H9 (cell line): ENCODE data around the gene S100A2. TPM values are rescaled to one million over a fixed set of nuclear protein-coding genes. Genes with fewer than 3 reads are reported as not detected.

Experiments used
- DNase-seq: peaks from one replicate; pipeline ENCODE4 v3.0.0-alpha.2; 2017
- H2AFZ ChIP-seq: one replicate; pipeline ENCODE4 v1.6.1; 2013; ENCODE audit warnings: mild to moderate bottlenecking, low read length, control low read depth, moderate library complexity
- H2AK5ac ChIP-seq: 2 replicates; pipeline ENCODE4 v1.6.1; 2013; ENCODE audit warnings: low read length, control low read depth, mixed read lengths; ENCODE audit not compliant: insufficient read length
- H2BK120ac ChIP-seq: one replicate; pipeline ENCODE4 v1.6.1; 2013; ENCODE audit warnings: low read depth, mild to moderate bottlenecking, low read length, control low read depth, inconsistent platforms; ENCODE audit not compliant: poor library complexity, severe bottlenecking
- H2BK12ac ChIP-seq: 2 replicates; pipeline ENCODE4 v1.6.1; 2013; ENCODE audit warnings: low read length, control low read depth, mixed read lengths, low read depth; ENCODE audit not compliant: insufficient read length
- H2BK15ac ChIP-seq: 2 replicates; pipeline ENCODE4 v1.6.1; 2013; ENCODE audit warnings: low read depth, low read length, control low read depth
- H2BK20ac ChIP-seq: one replicate; pipeline ENCODE4 v1.6.1; 2013; ENCODE audit warnings: low read depth, mild to moderate bottlenecking, low read length, control low read depth, inconsistent platforms; ENCODE audit not compliant: poor library complexity, severe bottlenecking
- H2BK5ac ChIP-seq: 2 replicates; pipeline ENCODE4 v1.6.1; 2013; ENCODE audit warnings: low read length, control low read depth, mixed read lengths; ENCODE audit not compliant: insufficient read length
- H3K14ac ChIP-seq: 2 replicates; pipeline ENCODE4 v1.6.1; 2013; ENCODE audit warnings: low read length, control low read depth; ENCODE audit not compliant: insufficient read depth
- H3K18ac ChIP-seq: 2 replicates; pipeline ENCODE4 v1.6.1; 2013; ENCODE audit warnings: low read depth, mild to moderate bottlenecking, mixed read lengths, low read length, control low read depth; ENCODE audit not compliant: insufficient read length
- H3K23ac ChIP-seq: 2 replicates; pipeline ENCODE4 v1.6.1; 2013; ENCODE audit warnings: low read length, control low read depth, mixed read lengths, low read depth; ENCODE audit not compliant: insufficient read length
- H3K23me2 ChIP-seq: 2 replicates; pipeline ENCODE4 v1.6.1; 2013; ENCODE audit warnings: low read depth, mild to moderate bottlenecking, mixed read lengths, low read length, control low read depth; ENCODE audit not compliant: insufficient read length, poor library complexity, severe bottlenecking
- H3K27ac ChIP-seq: 2 replicates; pipeline ENCODE4 v1.5.1; 2013; ENCODE audit warnings: low read length, control low read depth, mixed read lengths, low read depth; ENCODE audit not compliant: insufficient read length
- H3K27me3 ChIP-seq: 2 replicates; pipeline ENCODE4 v1.6.1; 2013; ENCODE audit warnings: low read length, control low read depth, inconsistent platforms; ENCODE audit not compliant: insufficient read depth
- H3K4ac ChIP-seq: 2 replicates; pipeline ENCODE4 v1.6.1; 2013; ENCODE audit warnings: low read depth, mild to moderate bottlenecking, control low read depth, inconsistent platforms, low read length, moderate library complexity
- H3K4me1 ChIP-seq: 2 replicates; pipeline ENCODE4 v1.6.1; 2013; ENCODE audit warnings: low read length, control low read depth, inconsistent platforms; ENCODE audit not compliant: insufficient read depth
- H3K4me2 ChIP-seq: 2 replicates; pipeline ENCODE4 v1.6.1; 2013; ENCODE audit warnings: low read length, control low read depth, mixed read lengths; ENCODE audit not compliant: insufficient read length, insufficient read depth
- H3K56ac ChIP-seq: 2 replicates; pipeline ENCODE4 v1.6.1; 2013; ENCODE audit warnings: low read depth, mild to moderate bottlenecking, mixed read lengths, low read length, control low read depth; ENCODE audit not compliant: insufficient read length
- H3K79me1 ChIP-seq: 2 replicates; pipeline ENCODE4 v1.6.1; 2013; ENCODE audit warnings: low read depth, mild to moderate bottlenecking, moderate library complexity, low read length, control low read depth, inconsistent platforms; ENCODE audit not compliant: insufficient read depth, poor library complexity, severe bottlenecking
- H3K79me2 ChIP-seq: 2 replicates; pipeline ENCODE4 v1.6.1; 2013; ENCODE audit warnings: low read length, control low read depth, inconsistent platforms; ENCODE audit not compliant: insufficient read depth
- H3K9ac ChIP-seq: 2 replicates; pipeline ENCODE4 v1.6.1; 2013; ENCODE audit warnings: low read length, control low read depth, mixed read lengths; ENCODE audit not compliant: insufficient read length; ENCODE audit errors: extremely low read depth
- H3K9me3 ChIP-seq: one replicate; pipeline ENCODE4 v1.6.1; 2013; ENCODE audit warnings: low read depth, low read length, inconsistent platforms; ENCODE audit not compliant: control insufficient read depth
- H3T11ph ChIP-seq: one replicate; pipeline ENCODE4 v1.6.1; 2013; ENCODE audit warnings: mild to moderate bottlenecking, low read length, control low read depth, inconsistent platforms
- H4K20me1 ChIP-seq: one replicate; pipeline ENCODE4 v1.6.1; 2013; ENCODE audit not compliant: control insufficient read depth, insufficient read length, insufficient read depth
- H4K5ac ChIP-seq: 2 replicates; pipeline ENCODE4 v1.6.1; 2013; ENCODE audit warnings: low read depth, mild to moderate bottlenecking, mixed read lengths, low read length, control low read depth; ENCODE audit not compliant: insufficient read length
- H4K8ac ChIP-seq: replicated peaks from 2 replicates; pipeline ENCODE4 v1.6.1; 2013; ENCODE audit warnings: low read length, control low read depth, mixed read lengths, low read depth; ENCODE audit not compliant: insufficient read length
- H4K91ac ChIP-seq: 2 replicates; pipeline ENCODE4 v1.6.1; 2013; ENCODE audit warnings: low read depth, mild to moderate bottlenecking, moderate library complexity, mixed read lengths, low read length, control low read depth; ENCODE audit not compliant: insufficient read length
- H3K27ac Mint-ChIP-seq, 3 experiments: 2 replicates in 2 of 3; 3 replicates in 1 of 3; pipeline ENCODE4 v1.8.0; 2020 to 2021; ENCODE audit warnings: mixed read lengths in 3 of 3, mild to moderate bottlenecking in 1 of 3, moderate library complexity in 1 of 3
- H3K27me3 Mint-ChIP-seq: 2 replicates; pipeline ENCODE4 v1.8.0; 2021; ENCODE audit warnings: low read depth, mild to moderate bottlenecking, moderate library complexity, mixed read lengths
- H3K36me3 Mint-ChIP-seq, 3 experiments: 2 replicates in 2 of 3; 3 replicates in 1 of 3; pipeline ENCODE4 v1.8.0; 2020 to 2021; ENCODE audit warnings: low read depth in 3 of 3, mixed read lengths in 3 of 3; ENCODE audit not compliant: insufficient read depth in 1 of 3
- H3K4me1 Mint-ChIP-seq, 2 experiments: 2 replicates each; pipeline ENCODE4 v1.8.0; 2020; ENCODE audit warnings: mixed read lengths in 2 of 2
- H3K4me3 Mint-ChIP-seq, 2 experiments: 2 replicates in 1 of 2; 3 replicates in 1 of 2; pipeline ENCODE4 v1.8.0; 2020 to 2021; ENCODE audit warnings: mild to moderate bottlenecking in 2 of 2, mixed read lengths in 2 of 2, moderate library complexity in 1 of 2
- H3K9me3 Mint-ChIP-seq, 2 experiments: 2 replicates in 1 of 2; 3 replicates in 1 of 2; pipeline ENCODE4 v1.8.0; 2020; ENCODE audit warnings: mild to moderate bottlenecking in 2 of 2, mixed read lengths in 2 of 2, moderate library complexity in 1 of 2
- CTCF ChIP-seq: fragments of 200-600 bp; sonication (generic); conservative IDR thresholded peaks from 3 replicates; pipeline ENCODE4 v1.8.0; 2021; ENCODE audit warnings: antibody characterized with exemption, mild to moderate bottlenecking
- WGBS: extraction: QIAGEN DNeasy Blood & Tissue Kit; methylation state at CpG from one replicate; pipeline ENCODE4 v1.1.7; 2013; ENCODE audit warnings: missing lambda C conversion rate, low lambda C conversion rate, mixed read lengths; ENCODE audit not compliant: insufficient read length; ENCODE audit errors: extremely low coverage; 5-methylcytosine and 5-hydroxymethylcytosine counted together
- total RNA-seq: library from RNA; stranded (reverse); gene quantifications from 2 replicates; pipeline ENCODE4 v1.2.1, GENCODE V29; 2021

Gene S100A2
- total RNA-seq, 1 experiment from 2014 or later = 0.57 TPM

DNA sequence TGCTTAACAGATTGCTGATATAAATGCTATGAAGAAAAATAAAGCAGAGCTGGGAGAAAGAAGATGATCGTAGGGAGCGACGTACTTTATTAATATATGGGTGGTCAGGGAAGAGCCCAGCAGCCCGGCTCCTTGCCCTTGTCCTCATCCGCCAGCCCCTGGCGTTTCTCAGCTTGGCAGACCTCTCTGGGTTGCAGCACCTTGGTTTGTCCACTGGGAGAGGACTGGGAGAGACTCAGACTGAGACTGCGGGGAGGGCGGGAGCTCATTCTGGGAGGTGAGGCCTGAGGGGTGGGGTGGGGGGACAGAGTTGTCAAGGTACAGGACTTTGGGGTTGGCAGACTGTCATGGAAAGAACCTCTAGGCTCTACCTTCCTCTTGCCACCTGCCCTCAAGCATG is 13.3 kb downstream of the S100A2 start:
- Histone ChIP-seq H4K91ac (no peak overlapping the region), H4K8ac (no peak overlapping the region), H3K23ac (no peak overlapping the region), H3K4me1 (no peaks in the 10 kb centered on the region), H3K23me2 (no peaks in the 10 kb centered on the region), H3K14ac (no peak overlapping the region), H3K4me2 (no peak overlapping the region), H2BK15ac (no peak overlapping the region), H3K18ac (no peak overlapping the region), H3K79me1 (no peaks in the 10 kb centered on the region), H3K9ac (no peak overlapping the region), H3K27me3 (no peaks in the 10 kb centered on the region), H3T11ph (no peak overlapping the region), H4K20me1 (no peaks in the 10 kb centered on the region), H2AFZ (no peak overlapping the region), H3K9me3 (no peaks in the 10 kb centered on the region), H2BK5ac (no peak overlapping the region), H3K27ac (no peak overlapping the region), H2BK120ac (no peak overlapping the region), H2AK5ac (no peak overlapping the region), H4K5ac (no peak overlapping the region), H2BK12ac (no peak overlapping the region), H3K79me2 (no peaks in the 10 kb centered on the region), H3K56ac (no peak overlapping the region), H2BK20ac (no peak overlapping the region), H3K4ac (no peak overlapping the region)
- no CpG with 5 or more reads among the region's 8 CpGs for WGBS
- H3K9me3 Mint-ChIP-seq = no peaks in the 10 kb centered on the region
- peak; percentile 29; the same call in 2 of the 3 replicates for TF ChIP-seq CTCF
- H3K27me3 Mint-ChIP-seq = no peaks in the 10 kb centered on the region; the same call in 1 of the 2 replicates
- DNase-seq = peak; percentile 59
- peaks cover 27 to 43% of the 10 kb centered on the region in 2 experiments for H3K4me1 Mint-ChIP-seq
- H3K27ac Mint-ChIP-seq = no peak overlapping the region
- H3K36me3 Mint-ChIP-seq = no peaks in the 10 kb centered on the region
- H3K4me3 Mint-ChIP-seq = no peak overlapping the region; a peak in 1 of 5 replicates
